ENCODE data around the gene ADRB1.

- TF ChIP-seq ZNF274 (IDR thresholded peaks at IDR 0.05; ENCODE audit: low read depth, low read length) (no peak), YY1 (IDR thresholded peaks at IDR 0.05; ENCODE audit: insufficient read depth, insufficient read length) (no peak), SUZ12 (IDR thresholded peaks at IDR 0.05; ENCODE audit: extremely low read depth, insufficient read depth, insufficient read length) (no peak)
Observed at GRCh38 chr10:114064151-114065048, 20.7 kb downstream of the ADRB1 start.

Measured in NT2/D1 (cell line).